Sigmoid colon (tissue), 7 donors: Measurements from ENCODE around the gene HSD17B8. TPM values are rescaled to one million over a fixed set of nuclear protein-coding genes. Genes with fewer than 3 reads are reported as not detected.

ENCODE experiments used
- DNase-seq: peaks from one replicate; pipeline ENCODE4 v3.0.0-alpha.2; 2019
- H3K27ac ChIP-seq, 4 donors: fragments of 200-600 bp; sonication (generic); one replicate each; pipeline ENCODE4 v1.5.1; 2016 to 2019; ENCODE audit warnings: mild to moderate bottlenecking in 1 of 4
- H3K27me3 ChIP-seq, 3 donors: fragments of 200-600 bp; sonication (generic); one replicate each; pipeline ENCODE4 v1.5.1; 2019; ENCODE audit warnings: mild to moderate bottlenecking in 1 of 3
- H3K36me3 ChIP-seq, 4 donors: fragments of 200-600 bp; sonication (generic); one replicate each; pipeline ENCODE4 v1.5.1; 2016 to 2019
- H3K4me1 ChIP-seq, 4 donors: fragments of 200-600 bp; sonication (generic); one replicate each; pipeline ENCODE4 v1.5.1; 2017 to 2019
- H3K4me3 ChIP-seq, 4 donors: fragments of 200-600 bp; sonication (generic); one replicate each; pipeline ENCODE4 v1.5.1; 2017 to 2019; ENCODE audit warnings: mild to moderate bottlenecking in 2 of 4, moderate library complexity in 1 of 4
- H3K9me3 ChIP-seq, 4 donors: fragments of 200-600 bp in 3 of 4; sonication (generic) in 3 of 4; one replicate each; pipeline versions ENCODE4 v1.5.1 to v1.6.1; 2013 to 2019
- CTCF ChIP-seq, 4 experiments: fragments of 450-650 bp in 3 of 4; fragments of 200-600 bp in 1 of 4; IDR thresholded peaks; one replicate each; pipeline ENCODE4 v1.5.1; 2016 to 2019; ENCODE audit warnings: antibody characterized with exemption in 4 of 4, mild to moderate bottlenecking in 3 of 4, moderate library complexity in 2 of 4
- EP300 ChIP-seq, 4 donors: sonication (generic); formaldehyde crosslinking; IDR thresholded peaks; one replicate each; pipeline ENCODE4 v1.6.1; 2017; ENCODE audit warnings: antibody characterized with exemption in 4 of 4
- POLR2A ChIP-seq, 2 donors: fragments of 450-650 bp; IDR thresholded peaks; one replicate each; pipeline ENCODE4 v1.6.1; 2016; ENCODE audit warnings: antibody characterized with exemption in 2 of 2, mild to moderate bottlenecking in 2 of 2, moderate library complexity in 2 of 2
- POLR2AphosphoS5 ChIP-seq, 4 donors: sonication (generic); formaldehyde crosslinking; IDR thresholded peaks; one replicate each; pipeline ENCODE4 v1.6.1; 2017; ENCODE audit warnings: antibody characterized with exemption in 4 of 4
- WGBS, 2 donors: extraction: QIAGEN DNeasy Blood & Tissue Kit; methylation state at CpG; one replicate each; pipeline ENCODE4 v1.1.7; 2013; 5-methylcytosine and 5-hydroxymethylcytosine counted together
- intact Hi-C: fragments of 100-400 bp; cut with DNase I; formaldehyde crosslinking; loops from one replicate; pipeline ENCODE4 v1.15.1; 2023
- polyA plus RNA-seq, 3 donors: library from polyadenylated mRNA; stranded (reverse); fragments of 200-250 nt; gene quantifications; one replicate each; pipeline ENCODE4 v1.2.3, GENCODE V29; 2013
- total RNA-seq, 4 donors: library from RNA; depleted of rRNA; stranded (reverse); fragments of >200 nt; gene quantifications; one replicate each; pipeline ENCODE4 v1.1.0, GENCODE V29; 2016
- donor health status: healthy with polysubstance abuse.
- donor health status: Bipolar disorder and iron deficiency.
- donor health status: healthy.

The HSD17B8 gene
- total and polyA plus RNA-seq, 7 donors: 17.3 to 27.3 (median 19.0) TPM; not detected in 1

- H3K27ac ChIP-seq: no peak overlapping the region
- H3K36me3 ChIP-seq: no peaks in the 10 kb centered on the region
- TF ChIP-seq POLR2A (IDR thresholded peaks at IDR 0.05): no peak
- no peak for TF ChIP-seq CTCF (IDR thresholded peaks at IDR 0.05)
- TF ChIP-seq POLR2AphosphoS5 (IDR thresholded peaks at IDR 0.05): no peak
- no peak for TF ChIP-seq EP300 (IDR thresholded peaks at IDR 0.05)
- H3K4me1 ChIP-seq: peaks cover 0 to 21% (median 17%) of the 10 kb centered on the region in 4 donors
- no peaks in the 10 kb centered on the region for H3K27me3 ChIP-seq
- no peak for DNase-seq
- no peaks in the 10 kb centered on the region for H3K9me3 ChIP-seq
- intact Hi-C loops: loop anchor here (5.0 kb wide), 1 partner anchor 148 kb away; no protein-coding TSS in a partner anchor
- 52 to 72% methylated on average over 14 of the region's 14 CpGs for WGBS, 2 donors
- H3K4me3 ChIP-seq: no peak overlapping the region
Measured at GRCh38 chr6:33164665-33165373, 39.6 kb upstream of the HSD17B8 start.

GRCh38 chr6:33165581-33166258 is 38.7 kb upstream of the HSD17B8 start:
- no peak overlapping the region for H3K27ac ChIP-seq
- H3K4me3 ChIP-seq: no peak overlapping the region
- TF ChIP-seq CTCF (IDR thresholded peaks at IDR 0.05) (no peak), POLR2AphosphoS5 (IDR thresholded peaks at IDR 0.05) (no peak), EP300 (IDR thresholded peaks at IDR 0.05) (no peak), POLR2A (IDR thresholded peaks at IDR 0.05) (no peak)
- no peaks in the 10 kb centered on the region for H3K27me3 ChIP-seq
- no peak for DNase-seq
- no peaks in the 10 kb centered on the region for H3K36me3 ChIP-seq
- WGBS, 2 donors: 79 to 88% methylated on average over 17 of the region's 17 CpGs
- peaks cover 0 to 16% (median 13%) of the 10 kb centered on the region in 4 donors for H3K4me1 ChIP-seq
- no peaks in the 10 kb centered on the region for H3K9me3 ChIP-seq
- intact Hi-C loops: no loop called here

GRCh38 chr6:33166363-33166762 is 38.1 kb upstream of the HSD17B8 start:
- no peaks in the 10 kb centered on the region for H3K36me3 ChIP-seq
- H3K9me3 ChIP-seq: no peaks in the 10 kb centered on the region
- no peaks in the 10 kb centered on the region for H3K27me3 ChIP-seq
- TF ChIP-seq CTCF (IDR thresholded peaks at IDR 0.05) (no peak), POLR2AphosphoS5 (IDR thresholded peaks at IDR 0.05) (no peak), POLR2A (IDR thresholded peaks at IDR 0.05) (no peak), EP300 (IDR thresholded peaks at IDR 0.05) (no peak)
- H3K27ac ChIP-seq: no peak overlapping the region
- H3K4me1 ChIP-seq: peaks cover 0 to 9% (median 7%) of the 10 kb centered on the region in 4 donors
- WGBS, 2 donors: 70 to 80% methylated on average over 6 of the region's 6 CpGs
- intact Hi-C loops: no loop called here
- DNase-seq: no peak
- no peak overlapping the region for H3K4me3 ChIP-seq

GRCh38 chr6:33166811-33167210 is 37.6 kb upstream of the HSD17B8 start:
- Histone ChIP-seq H3K27me3 (no peaks in the 10 kb centered on the region), H3K27ac (no peak overlapping the region), H3K4me1 (peaks cover 0 to 5% (median 4%) of the 10 kb centered on the region in 4 donors), H3K36me3 (no peaks in the 10 kb centered on the region), H3K9me3 (no peaks in the 10 kb centered on the region), H3K4me3 (no peak overlapping the region)
- intact Hi-C loops: no loop called here
- WGBS, 2 donors: 83 to 87% methylated on average over 7 of the region's 7 CpGs
- no peak for DNase-seq
- TF ChIP-seq CTCF (IDR thresholded peaks at IDR 0.05) (no peak), EP300 (IDR thresholded peaks at IDR 0.05) (no peak), POLR2AphosphoS5 (IDR thresholded peaks at IDR 0.05) (no peak), POLR2A (IDR thresholded peaks at IDR 0.05) (no peak)
